Lower lobe of right lung (tissue), 2 donors: Measurements from ENCODE around the gene ALDH3B1. TPM values are rescaled to one million over a fixed set of nuclear protein-coding genes. Genes with fewer than 3 reads are reported as not detected.

Experiments used
- ATAC-seq, 2 donors: fragments of 200-7000 bp; cut with Tn5 transposase; one replicate each; pipeline ENCODE4 v1.9.1; 2020 to 2022; ENCODE audit warnings: mild to moderate bottlenecking in 2 of 2, moderate library complexity in 2 of 2
- DNase-seq: peaks from one replicate; pipeline ENCODE4 v3.0.0-alpha.2; 2020
- H3K27ac ChIP-seq: fragments of 200-600 bp; one replicate; pipeline ENCODE4 v1.8.0; 2022
- H3K27me3 ChIP-seq: fragments of 200-600 bp; one replicate; pipeline ENCODE4 v1.8.0; 2022; ENCODE audit warnings: low read depth
- H3K36me3 ChIP-seq: fragments of 200-600 bp; one replicate; pipeline ENCODE4 v1.8.0; 2022; ENCODE audit warnings: mild to moderate bottlenecking
- H3K4me1 ChIP-seq: fragments of 200-600 bp; one replicate; pipeline ENCODE4 v1.8.0; 2022
- H3K4me3 ChIP-seq: fragments of 200-600 bp; one replicate; pipeline ENCODE4 v1.8.0; 2022; ENCODE audit warnings: mild to moderate bottlenecking
- H3K9me3 ChIP-seq: fragments of 200-600 bp; one replicate; pipeline ENCODE4 v1.8.0; 2022
- CTCF ChIP-seq: fragments of 200-600 bp; IDR thresholded peaks from one replicate; pipeline ENCODE4 v1.8.0; 2022; ENCODE audit warnings: antibody characterized with exemption, mild to moderate bottlenecking
- intact Hi-C: fragments of 100-400 bp; cut with DNase I; formaldehyde crosslinking; loops from one replicate; pipeline ENCODE4 v1.11.0; 2022
- total RNA-seq: library from RNA; stranded (reverse); fragmentation: NEBNext Ultra II Directional; extraction: Animal tissue kit (Norgen Biotek cat#: 25700); gene quantifications from one replicate; pipeline ENCODE4 v1.2.1, GENCODE V29; 2021
- donor health status: DM: no; HTN: yes; CAD: no; lungs with severe emphysema.

Gene ALDH3B1
- total RNA-seq, 1 donor from 2014 or later: 104 TPM

DNA sequence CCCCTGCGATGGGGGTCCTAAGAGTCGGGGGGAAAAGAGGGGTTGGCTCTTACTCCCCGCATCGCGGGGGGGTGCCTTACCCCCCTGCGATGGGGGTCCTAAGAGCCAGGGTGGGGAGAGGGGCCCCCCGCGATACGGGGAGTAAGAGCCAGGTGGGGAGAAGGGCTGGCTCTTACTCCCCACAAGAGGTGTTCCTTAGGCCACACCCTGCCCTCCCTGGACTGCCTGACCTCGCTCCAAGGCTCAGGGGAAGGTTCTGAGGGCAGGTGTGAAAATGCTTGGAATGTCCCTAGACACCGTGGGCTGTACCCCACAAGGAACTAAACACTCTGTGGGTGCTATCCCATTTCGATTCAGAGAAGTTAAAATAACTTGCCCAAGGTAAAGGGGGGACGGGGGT, 14.1 kb upstream of the ALDH3B1 start:
- no peak for DNase-seq

GRCh38 chr11:67996622-67997474, 13.3 kb upstream of the ALDH3B1 start:
- H3K4me1 ChIP-seq: peaks cover 16% of the 10 kb centered on the region
- intact Hi-C loops: no loop called here
- DNase-seq (peak; percentile 87), ATAC-seq (peak; percentile 96 to 97)
- H3K4me3 ChIP-seq: no peak overlapping the region
- H3K9me3 ChIP-seq: no peaks in the 10 kb centered on the region
- H3K27ac ChIP-seq: no peak overlapping the region
- peaks cover 6% of the 10 kb centered on the region for H3K36me3 ChIP-seq
- no peak for TF ChIP-seq CTCF
- H3K27me3 ChIP-seq: no peaks in the 10 kb centered on the region

More for the DNA sequence above, 14.1 kb upstream of the ALDH3B1 start:
- TF ChIP-seq CTCF: no peak
- intact Hi-C loops: no loop called here
- Histone ChIP-seq H3K36me3 (peaks cover 6% of the 10 kb centered on the region), H3K4me3 (no peak overlapping the region), H3K4me1 (peaks cover 16% of the 10 kb centered on the region), H3K9me3 (no peaks in the 10 kb centered on the region), H3K27ac (no peak overlapping the region), H3K27me3 (no peaks in the 10 kb centered on the region)
- ATAC-seq: no peak

DNA sequence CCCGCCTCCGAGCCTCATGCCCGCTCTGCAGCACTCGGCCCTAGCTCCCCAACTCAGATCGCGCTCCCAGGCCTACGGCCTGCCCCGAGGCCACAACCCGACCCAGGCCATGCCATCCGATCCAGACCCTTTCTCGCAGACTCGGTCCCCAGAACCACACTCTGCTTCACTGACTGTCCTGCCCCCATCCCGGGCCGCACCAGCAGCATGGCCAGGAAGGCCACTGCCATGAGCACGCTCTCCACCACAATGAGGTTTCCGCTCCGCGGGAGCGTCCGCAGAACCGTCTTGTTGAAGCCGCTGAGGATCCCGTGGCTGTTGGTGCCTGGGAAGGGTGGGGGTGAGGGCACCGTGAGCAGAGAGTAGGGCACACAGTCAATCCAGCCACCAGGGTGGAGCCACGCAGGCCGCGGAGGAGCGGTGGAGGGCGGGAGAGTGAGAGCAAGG, 12.6 kb upstream of the ALDH3B1 start:
- Histone ChIP-seq H3K4me3 (no peak overlapping the region), H3K4me1 (peaks cover 21% of the 10 kb centered on the region), H3K9me3 (no peaks in the 10 kb centered on the region), H3K27ac (no peak overlapping the region), H3K27me3 (no peaks in the 10 kb centered on the region), H3K36me3 (peaks cover 6% of the 10 kb centered on the region)
- DNase-seq (no peak), ATAC-seq (peak; percentile 1 to 6)
- no peak for TF ChIP-seq CTCF
- intact Hi-C loops: no loop called here

DNA sequence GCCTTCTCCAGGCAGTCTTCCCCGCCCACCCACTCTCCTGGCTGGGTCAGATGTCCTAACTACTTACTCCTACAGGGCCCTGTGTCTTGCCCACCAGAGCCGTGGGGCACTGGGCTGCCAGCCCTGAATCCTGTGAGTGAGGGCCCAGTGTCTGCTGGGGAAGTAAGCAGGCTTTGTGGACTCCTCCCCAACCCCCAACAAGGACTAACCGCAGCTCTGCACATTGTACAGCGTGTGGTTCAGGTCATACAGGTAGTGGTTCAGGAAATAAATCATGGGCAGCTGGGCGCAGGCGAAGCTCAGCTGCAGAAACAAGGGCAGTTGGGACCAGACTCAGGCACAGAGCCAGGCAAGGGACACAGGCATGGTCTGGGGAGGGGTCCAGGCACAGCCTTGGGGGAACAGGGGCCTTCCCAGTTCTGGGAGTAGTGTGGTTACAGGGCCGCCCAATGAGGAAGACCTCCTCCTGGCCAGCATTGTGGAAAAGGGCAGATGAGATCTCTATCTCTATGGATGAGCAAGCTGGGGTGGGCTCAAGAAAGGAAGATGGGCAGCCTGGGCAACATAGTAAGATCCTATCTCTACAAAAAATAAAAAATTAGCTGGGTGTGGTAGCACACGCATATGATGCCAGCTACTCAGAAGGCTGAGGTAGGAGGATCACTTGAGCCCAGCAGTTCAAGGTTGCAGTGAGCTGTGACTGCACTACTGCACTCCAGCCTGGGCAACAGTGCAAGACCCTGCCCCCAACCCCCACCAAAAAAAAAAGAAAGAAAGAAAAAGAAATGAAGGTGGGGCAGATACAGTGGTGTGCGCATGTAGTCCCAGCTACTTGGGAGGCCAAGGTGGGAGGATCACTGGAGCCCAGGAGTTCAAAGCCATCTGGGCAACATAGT, 11.7 kb upstream of the ALDH3B1 start:
- no peak for TF ChIP-seq CTCF
- no peaks in the 10 kb centered on the region for H3K9me3 ChIP-seq
- no peak for ATAC-seq
- no peak overlapping the region for H3K4me3 ChIP-seq
- H3K4me1 ChIP-seq: peaks cover 28% of the 10 kb centered on the region
- intact Hi-C loops: no loop called here
- peak; percentile 41 for DNase-seq
- H3K27me3 ChIP-seq: no peaks in the 10 kb centered on the region
- H3K27ac ChIP-seq: no peak overlapping the region
- peaks cover 6% of the 10 kb centered on the region for H3K36me3 ChIP-seq

GRCh38 chr11:67999201-67999629, 10.9 kb upstream of the ALDH3B1 start:
- peaks cover 29% of the 10 kb centered on the region for H3K4me1 ChIP-seq
- no peak overlapping the region for H3K4me3 ChIP-seq
- peaks cover 6% of the 10 kb centered on the region for H3K36me3 ChIP-seq
- no peaks in the 10 kb centered on the region for H3K27me3 ChIP-seq
- ATAC-seq (no peak), DNase-seq (peak; percentile 41)
- intact Hi-C loops: no loop called here
- no peak for TF ChIP-seq CTCF
- H3K27ac ChIP-seq: no peak overlapping the region
- H3K9me3 ChIP-seq: no peaks in the 10 kb centered on the region
